Measurements from ENCODE around the gene ST6GALNAC1.
"Not testable (repeated sequence)": the region's sequence is repeated elsewhere in the genome, so short reads cannot be mapped to it uniquely, and the experiment has no call there.

The ST6GALNAC1 gene

GRCh38 chr17:76611080-76611749 lies 32.3 kb downstream of the ST6GALNAC1 start:
- not testable (repeated sequence) for DNase-seq

GRCh38 chr17:76606685-76607084 lies 36.9 kb downstream of the ST6GALNAC1 start:
- DNase-seq, result not testable (repeated sequence)

GRCh38 chr17:76601065-76601464 lies 42.5 kb downstream of the ST6GALNAC1 start:
- no peak for DNase-seq

GRCh38 chr17:76599694-76600460 lies 43.7 kb downstream of the ST6GALNAC1 start:
- no peak for DNase-seq

GRCh38 chr17:76598004-76598439 lies 45.5 kb downstream of the ST6GALNAC1 start:
- DNase-seq, result peak; percentile 46

- DNase-seq, result no peak
Observed at GRCh38 chr17:76597156-76598003, 46.2 kb downstream of the ST6GALNAC1 start.

- DNase-seq, result no peak
Observed at GRCh38 chr17:76594690-76595089, 48.9 kb downstream of the ST6GALNAC1 start.

- no peak for DNase-seq
Observed at GRCh38 chr17:76593959-76594358, 49.6 kb downstream of the ST6GALNAC1 start.

- no peak for DNase-seq
Observed at GRCh38 chr17:76593384-76593826, 50.2 kb downstream of the ST6GALNAC1 start.

GRCh38 chr17:76588182-76588581 lies 55.4 kb downstream of the ST6GALNAC1 start:
- no peak for DNase-seq

GRCh38 chr17:76586741-76587487 lies 56.6 kb downstream of the ST6GALNAC1 start:
- peak; percentile 76 for DNase-seq

GRCh38 chr17:76585649-76586593 lies 57.6 kb downstream of the ST6GALNAC1 start, which contains the start of gene ST6GALNAC2:
TSS of gene ST6GALNAC2 (minus strand) at chr17:76585860. CDS start at chr17:76585808, 52 bp downstream.
- peak; percentile 63 for DNase-seq

- DNase-seq, result no peak
Observed at GRCh38 chr17:76585033-76585648, 58.4 kb downstream of the ST6GALNAC1 start.

- no peak for DNase-seq
Observed at GRCh38 chr17:76584427-76585032, 59.0 kb downstream of the ST6GALNAC1 start.

GRCh38 chr17:76582660-76583059 lies 60.9 kb downstream of the ST6GALNAC1 start:
- no peak for DNase-seq

GRCh38 chr17:76581515-76581914 lies 62.0 kb downstream of the ST6GALNAC1 start:
- DNase-seq, result no peak

GRCh38 chr17:76579281-76579680 lies 64.3 kb downstream of the ST6GALNAC1 start:
- no peak for DNase-seq

GRCh38 chr17:76578376-76578775 lies 65.2 kb downstream of the ST6GALNAC1 start:
- no peak for DNase-seq

GRCh38 chr17:76577876-76578275 lies 65.7 kb downstream of the ST6GALNAC1 start:
- no peak for DNase-seq

- DNase-seq, result no peak
Observed at GRCh38 chr17:76576189-76576588, 67.4 kb downstream of the ST6GALNAC1 start.

All from NCI-H510A (cell line).